ENCODE results near the gene MYO9A.

MYO9A gene

GRCh38 chr15:71785996-71786395 is 332.0 kb downstream of the MYO9A start:
- DNase-seq = no peak

GRCh38 chr15:71784719-71785118 is 333.2 kb downstream of the MYO9A start:
- DNase-seq = no peak

- no peak for DNase-seq
Measured at GRCh38 chr15:71782422-71783165, 335.4 kb downstream of the MYO9A start.

- DNase-seq = no peak
Measured at GRCh38 chr15:71781965-71782265, 336.0 kb downstream of the MYO9A start.

GRCh38 chr15:71781179-71781964 is 336.6 kb downstream of the MYO9A start:
- DNase-seq = no peak

- peak in 4 of 51 donors; percentile 2 to 11 (median 4) for DNase-seq
Measured at GRCh38 chr15:71780115-71780976, 337.6 kb downstream of the MYO9A start.

GRCh38 chr15:71779073-71779797 is 338.7 kb downstream of the MYO9A start:
- no peak for DNase-seq

GRCh38 chr15:71777216-71777943 is 340.6 kb downstream of the MYO9A start:
- no peak for DNase-seq

GRCh38 chr15:71776304-71776703 is 341.6 kb downstream of the MYO9A start:
- DNase-seq = no peak

GRCh38 chr15:71775856-71776255 is 342.1 kb downstream of the MYO9A start:
- DNase-seq = no peak

- DNase-seq = no peak
Measured at GRCh38 chr15:71773206-71773859, 344.6 kb downstream of the MYO9A start.

Data from hypothalamus (tissue), 51 donors.